HEK293 (cell line): ENCODE measurements around the gene MORF4L2.

ENCODE experiments used
- HOXA7 ChIP-seq: sonication (generic); formaldehyde crosslinking; IDR thresholded peaks from 2 replicates; pipeline ENCODE4 v1.8.1; 2022; ENCODE audit warnings: missing genetic modification reagents, borderline replicate concordance
- MEIS1 ChIP-seq: sonication (generic); formaldehyde crosslinking; IDR thresholded peaks from 2 replicates; pipeline ENCODE4 v1.8.1; 2022; ENCODE audit warnings: missing genetic modification reagents, mild to moderate bottlenecking, borderline replicate concordance
- ZBTB20 ChIP-seq: fragments of 450-650 bp; formaldehyde crosslinking; IDR thresholded peaks from 2 replicates; pipeline ENCODE4 v1.5.1; 2016; ENCODE audit warnings: missing biosample characterization, missing genetic modification characterization
- ZBTB8A ChIP-seq: fragments of 450-650 bp; formaldehyde crosslinking; IDR thresholded peaks from 2 replicates; pipeline ENCODE4 v1.5.1; 2016; ENCODE audit warnings: missing biosample characterization, missing genetic modification characterization
- ZNF274 ChIP-seq, 2 experiments: fragments of 200-500 bp in 1 of 2; fragments of 450-650 bp in 1 of 2; sonication (Bioruptor generic) in 1 of 2; formaldehyde crosslinking in 1 of 2; IDR thresholded peaks; 2 replicates each; pipeline versions ENCODE4 v1.5.1 to v1.6.1; 2014 to 2016; ENCODE audit warnings: borderline replicate concordance in 1 of 2, inconsistent platforms in 1 of 2, low read length in 1 of 2, missing biosample characterization in 1 of 2, missing genetic modification characterization in 1 of 2
- TF ChIP-seq, protein P1 (sequence below): fragments of 450-650 bp; formaldehyde crosslinking; IDR thresholded peaks from 2 replicates; pipeline ENCODE4 v1.5.1; 2016; ENCODE audit warnings: missing biosample characterization, missing genetic modification characterization
- TF ChIP-seq, protein P2 (sequence below): fragments of 450-650 bp; formaldehyde crosslinking; IDR thresholded peaks from 2 replicates; pipeline ENCODE4 v1.5.1; 2016; ENCODE audit warnings: missing biosample characterization, missing genetic modification characterization
- TF ChIP-seq, protein P3 (sequence below): fragments of 450-650 bp; formaldehyde crosslinking; IDR thresholded peaks from 2 replicates; pipeline ENCODE4 v1.5.1; 2016; ENCODE audit warnings: missing biosample characterization, missing genetic modification characterization
- TF ChIP-seq, protein P4 (sequence below): fragments of 450-650 bp; formaldehyde crosslinking; IDR thresholded peaks from 2 replicates; pipeline ENCODE4 v1.5.1; 2016; ENCODE audit warnings: missing biosample characterization, missing genetic modification characterization

DNA sequence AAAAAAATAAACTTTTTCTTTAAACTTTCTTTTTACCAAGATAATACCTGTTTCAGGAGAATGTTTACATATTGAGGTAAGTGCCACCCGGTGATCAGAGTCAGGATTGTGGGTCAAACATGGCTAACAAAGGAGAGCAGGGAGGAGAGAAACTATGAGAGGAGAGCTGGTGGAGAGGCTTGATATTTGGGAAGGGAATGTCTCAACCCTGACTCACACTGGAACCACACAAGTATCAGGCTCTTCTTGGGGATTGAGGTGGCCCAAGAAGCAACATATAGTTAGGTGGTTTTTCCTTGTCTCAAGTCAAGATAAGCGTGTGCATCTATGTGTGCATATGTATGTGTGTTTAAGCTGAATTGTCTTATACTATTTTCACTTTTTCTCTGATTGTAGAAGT, 51.1 kb downstream of the MORF4L2 start:
- TF ChIP-seq, protein P1, sequence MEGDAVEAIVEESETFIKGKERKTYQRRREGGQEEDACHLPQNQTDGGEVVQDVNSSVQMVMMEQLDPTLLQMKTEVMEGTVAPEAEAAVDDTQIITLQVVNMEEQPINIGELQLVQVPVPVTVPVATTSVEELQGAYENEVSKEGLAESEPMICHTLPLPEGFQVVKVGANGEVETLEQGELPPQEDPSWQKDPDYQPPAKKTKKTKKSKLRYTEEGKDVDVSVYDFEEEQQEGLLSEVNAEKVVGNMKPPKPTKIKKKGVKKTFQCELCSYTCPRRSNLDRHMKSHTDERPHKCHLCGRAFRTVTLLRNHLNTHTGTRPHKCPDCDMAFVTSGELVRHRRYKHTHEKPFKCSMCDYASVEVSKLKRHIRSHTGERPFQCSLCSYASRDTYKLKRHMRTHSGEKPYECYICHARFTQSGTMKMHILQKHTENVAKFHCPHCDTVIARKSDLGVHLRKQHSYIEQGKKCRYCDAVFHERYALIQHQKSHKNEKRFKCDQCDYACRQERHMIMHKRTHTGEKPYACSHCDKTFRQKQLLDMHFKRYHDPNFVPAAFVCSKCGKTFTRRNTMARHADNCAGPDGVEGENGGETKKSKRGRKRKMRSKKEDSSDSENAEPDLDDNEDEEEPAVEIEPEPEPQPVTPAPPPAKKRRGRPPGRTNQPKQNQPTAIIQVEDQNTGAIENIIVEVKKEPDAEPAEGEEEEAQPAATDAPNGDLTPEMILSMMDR (tag by site-specific recombination): no peak
- no peak for TF ChIP-seq ZBTB20 (tag by site-specific recombination)
- TF ChIP-seq, protein P2, sequence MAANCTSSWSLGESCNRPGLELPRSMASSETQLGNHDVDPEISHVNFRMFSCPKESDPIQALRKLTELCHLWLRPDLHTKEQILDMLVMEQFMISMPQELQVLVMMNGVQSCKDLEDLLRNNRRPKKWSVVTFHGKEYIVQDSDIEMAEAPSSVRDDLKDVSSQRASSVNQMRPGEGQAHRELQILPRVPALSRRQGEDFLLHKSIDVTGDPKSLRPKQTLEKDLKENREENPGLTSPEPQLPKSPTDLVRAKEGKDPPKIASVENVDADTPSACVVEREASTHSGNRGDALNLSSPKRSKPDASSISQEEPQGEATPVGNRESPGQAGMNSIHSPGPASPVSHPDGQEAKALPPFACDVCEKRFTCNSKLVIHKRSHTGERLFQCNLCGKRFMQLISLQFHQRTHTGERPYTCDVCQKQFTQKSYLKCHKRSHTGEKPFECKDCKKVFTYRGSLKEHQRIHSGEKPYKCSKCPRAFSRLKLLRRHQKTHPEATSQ (tag by site-specific recombination): no peak
- TF ChIP-seq MEIS1 (CRISPR knock-in tag): no peak
- no peak for TF ChIP-seq ZBTB8A (tag by site-specific recombination)
- TF ChIP-seq HOXA7: no peak
- TF ChIP-seq, protein P3, sequence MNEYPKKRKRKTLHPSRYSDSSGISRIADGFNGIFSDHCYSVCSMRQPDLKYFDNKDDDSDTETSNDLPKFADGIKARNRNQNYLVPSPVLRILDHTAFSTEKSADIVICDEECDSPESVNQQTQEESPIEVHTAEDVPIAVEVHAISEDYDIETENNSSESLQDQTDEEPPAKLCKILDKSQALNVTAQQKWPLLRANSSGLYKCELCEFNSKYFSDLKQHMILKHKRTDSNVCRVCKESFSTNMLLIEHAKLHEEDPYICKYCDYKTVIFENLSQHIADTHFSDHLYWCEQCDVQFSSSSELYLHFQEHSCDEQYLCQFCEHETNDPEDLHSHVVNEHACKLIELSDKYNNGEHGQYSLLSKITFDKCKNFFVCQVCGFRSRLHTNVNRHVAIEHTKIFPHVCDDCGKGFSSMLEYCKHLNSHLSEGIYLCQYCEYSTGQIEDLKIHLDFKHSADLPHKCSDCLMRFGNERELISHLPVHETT (tag by site-specific recombination): no peak
- TF ChIP-seq ZNF274 (IDR thresholded peaks at IDR 0.05; ENCODE audit: low read length): no peak
- no peak for TF ChIP-seq ZNF274 (tag by site-specific recombination; IDR thresholded peaks at IDR 0.05; ENCODE audit: borderline replicate concordance)
- TF ChIP-seq, protein P4, sequence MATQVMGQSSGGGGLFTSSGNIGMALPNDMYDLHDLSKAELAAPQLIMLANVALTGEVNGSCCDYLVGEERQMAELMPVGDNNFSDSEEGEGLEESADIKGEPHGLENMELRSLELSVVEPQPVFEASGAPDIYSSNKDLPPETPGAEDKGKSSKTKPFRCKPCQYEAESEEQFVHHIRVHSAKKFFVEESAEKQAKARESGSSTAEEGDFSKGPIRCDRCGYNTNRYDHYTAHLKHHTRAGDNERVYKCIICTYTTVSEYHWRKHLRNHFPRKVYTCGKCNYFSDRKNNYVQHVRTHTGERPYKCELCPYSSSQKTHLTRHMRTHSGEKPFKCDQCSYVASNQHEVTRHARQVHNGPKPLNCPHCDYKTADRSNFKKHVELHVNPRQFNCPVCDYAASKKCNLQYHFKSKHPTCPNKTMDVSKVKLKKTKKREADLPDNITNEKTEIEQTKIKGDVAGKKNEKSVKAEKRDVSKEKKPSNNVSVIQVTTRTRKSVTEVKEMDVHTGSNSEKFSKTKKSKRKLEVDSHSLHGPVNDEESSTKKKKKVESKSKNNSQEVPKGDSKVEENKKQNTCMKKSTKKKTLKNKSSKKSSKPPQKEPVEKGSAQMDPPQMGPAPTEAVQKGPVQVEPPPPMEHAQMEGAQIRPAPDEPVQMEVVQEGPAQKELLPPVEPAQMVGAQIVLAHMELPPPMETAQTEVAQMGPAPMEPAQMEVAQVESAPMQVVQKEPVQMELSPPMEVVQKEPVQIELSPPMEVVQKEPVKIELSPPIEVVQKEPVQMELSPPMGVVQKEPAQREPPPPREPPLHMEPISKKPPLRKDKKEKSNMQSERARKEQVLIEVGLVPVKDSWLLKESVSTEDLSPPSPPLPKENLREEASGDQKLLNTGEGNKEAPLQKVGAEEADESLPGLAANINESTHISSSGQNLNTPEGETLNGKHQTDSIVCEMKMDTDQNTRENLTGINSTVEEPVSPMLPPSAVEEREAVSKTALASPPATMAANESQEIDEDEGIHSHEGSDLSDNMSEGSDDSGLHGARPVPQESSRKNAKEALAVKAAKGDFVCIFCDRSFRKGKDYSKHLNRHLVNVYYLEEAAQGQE (tag by site-specific recombination): no peak
